HepG2 (cell line): Measurements from ENCODE around the gene CST4. TPM values are rescaled to one million over a fixed set of nuclear protein-coding genes. Genes with fewer than 3 reads are reported as not detected.

Experiments
- CBX2 ChIP-seq, 2 experiments: fragments of 200-600 bp in 1 of 2; sonication (generic); formaldehyde crosslinking in 1 of 2; IDR thresholded peaks; 2 replicates each; pipeline versions ENCODE4 v1.7.0 to v1.8.1; 2018 to 2022; ENCODE audit warnings: low read depth in 2 of 2, low read length in 1 of 2, mild to moderate bottlenecking in 1 of 2, missing genetic modification reagents in 1 of 2
- FOXC1 ChIP-seq: sonication (generic); formaldehyde crosslinking; IDR thresholded peaks from 2 replicates; pipeline ENCODE4 v1.8.0; 2022; ENCODE audit warnings: mild to moderate bottlenecking, missing genetic modification reagents, borderline replicate concordance
- GTF2F1 ChIP-seq: fragments of 150-350 bp; IDR thresholded peaks from 2 replicates; pipeline ENCODE4 v1.6.1; 2014; ENCODE audit warnings: low read length
- KLF12 ChIP-seq: sonication (generic); formaldehyde crosslinking; IDR thresholded peaks from 2 replicates; pipeline ENCODE4 v1.4.0; 2020; ENCODE audit warnings: missing genetic modification reagents, borderline replicate concordance
- MXI1 ChIP-seq: IDR thresholded peaks from 3 replicates; pipeline ENCODE4 v1.6.1; 2012; ENCODE audit warnings: low read depth, low read length, inconsistent platforms, borderline replicate concordance
- PHF21A ChIP-seq: sonication (generic); formaldehyde crosslinking; IDR thresholded peaks from 2 replicates; pipeline ENCODE4 v1.5.0; 2020; ENCODE audit warnings: mild to moderate bottlenecking, missing genetic modification reagents
- ZBTB21 ChIP-seq: sonication (generic); formaldehyde crosslinking; IDR thresholded peaks from 2 replicates; pipeline ENCODE4 v1.4.0; 2020; ENCODE audit warnings: missing genetic modification reagents
- ZBTB34 ChIP-seq: sonication (generic); formaldehyde crosslinking; IDR thresholded peaks from 2 replicates; pipeline ENCODE4 v1.8.0; 2022; ENCODE audit warnings: mild to moderate bottlenecking, missing genetic modification reagents
- ZBTB40 ChIP-seq, 2 experiments: fragments of 450-650 bp in 1 of 2; sonication (generic) in 1 of 2; formaldehyde crosslinking in 1 of 2; IDR thresholded peaks; 2 replicates each; pipeline versions ENCODE4 v1.6.1 to v1.8.0; 2016 to 2022; ENCODE audit warnings: antibody characterized with exemption in 1 of 2, mild to moderate bottlenecking in 1 of 2, missing genetic modification reagents in 1 of 2
- ZFAT ChIP-seq: sonication (generic); formaldehyde crosslinking; conservative IDR thresholded peaks from 2 replicates; pipeline ENCODE4 v1.8.1; 2023; ENCODE audit warnings: missing genetic modification reagents, inconsistent platforms
- ZNF737 ChIP-seq: sonication (generic); formaldehyde crosslinking; IDR thresholded peaks from 2 replicates; pipeline ENCODE4 v1.5.0; 2020; ENCODE audit warnings: missing genetic modification reagents, mild to moderate bottlenecking, borderline replicate concordance
- polyA plus RNA-seq, 8 experiments: library from polyadenylated mRNA; depleted of rRNA in 3 of 8; stranded (reverse) in 7 of 8; unstranded in 1 of 8; fragments of >200 nt; fragmentation: Illumina TruSeq in 4 of 8; extraction: Trizol in 4 of 8; gene quantifications; 2 replicates each; pipeline versions ENCODE4 v1.2.1 to v1.2.3, GENCODE V29; 2011 to 2016; ENCODE audit warnings: low read depth in 4 of 8, missing spikeins in 1 of 8, mixed read lengths in 1 of 8; ENCODE audit not compliant: insufficient read depth in 1 of 8
- total RNA-seq, 5 experiments: library from RNA; depleted of rRNA; stranded (reverse); fragments of >200 nt; fragmentation: Illumina TruSeq; extraction: Trizol; gene quantifications; 2 replicates each; pipeline ENCODE4 v1.2.3, GENCODE V29; 2016; ENCODE audit warnings: low read depth in 1 of 5
- TF ChIP-seq, protein P1 (sequence below): sonication (generic); formaldehyde crosslinking; conservative IDR thresholded peaks from 2 replicates; pipeline ENCODE4 v1.4.0; 2020; ENCODE audit warnings: missing genetic modification reagents

The CST4 gene
- total and polyA plus RNA-seq, 2 of the 13 experiments (the other 11 are each of a cell fraction or from before 2014, with no cell fraction given), result not detected

GRCh38 chr20:23637282-23638221, 51.3 kb downstream of the CST4 start, which contains the start of gene CST3 (continued):
- TF ChIP-seq GTF2F1 (peak; percentile 92), ZFAT (CRISPR knock-in tag) (peak; percentile 75; the same call in 1 of the 2 replicates), PHF21A (CRISPR knock-in tag) (peak; percentile 79; the same call in 1 of the 2 replicates), ZBTB40 (IDR thresholded peaks at IDR 0.05) (no peak), ZBTB40 (CRISPR knock-in tag; IDR thresholded peaks at IDR 0.05) (peak; percentile 83; the same call in 1 of the 2 replicates), ZBTB34 (CRISPR knock-in tag) (peak; percentile 60; the same call in 1 of the 2 replicates), MXI1 (peak; percentile 83; the same call in 2 of the 3 replicates), FOXC1 (CRISPR knock-in tag) (peak; percentile 97), ZBTB21 (CRISPR knock-in tag) (no peak), CBX2 (IDR thresholded peaks at IDR 0.05; ENCODE audit: low read depth, low read length) (no peak), CBX2 (CRISPR knock-in tag; IDR thresholded peaks at IDR 0.05; ENCODE audit: low read depth) (peak; percentile 80; the same call in 1 of the 2 replicates), ZNF737 (CRISPR knock-in tag) (peak; percentile 71; the same call in 1 of the 2 replicates), KLF12 (CRISPR knock-in tag) (peak; percentile 92)
- TF ChIP-seq, protein P1, sequence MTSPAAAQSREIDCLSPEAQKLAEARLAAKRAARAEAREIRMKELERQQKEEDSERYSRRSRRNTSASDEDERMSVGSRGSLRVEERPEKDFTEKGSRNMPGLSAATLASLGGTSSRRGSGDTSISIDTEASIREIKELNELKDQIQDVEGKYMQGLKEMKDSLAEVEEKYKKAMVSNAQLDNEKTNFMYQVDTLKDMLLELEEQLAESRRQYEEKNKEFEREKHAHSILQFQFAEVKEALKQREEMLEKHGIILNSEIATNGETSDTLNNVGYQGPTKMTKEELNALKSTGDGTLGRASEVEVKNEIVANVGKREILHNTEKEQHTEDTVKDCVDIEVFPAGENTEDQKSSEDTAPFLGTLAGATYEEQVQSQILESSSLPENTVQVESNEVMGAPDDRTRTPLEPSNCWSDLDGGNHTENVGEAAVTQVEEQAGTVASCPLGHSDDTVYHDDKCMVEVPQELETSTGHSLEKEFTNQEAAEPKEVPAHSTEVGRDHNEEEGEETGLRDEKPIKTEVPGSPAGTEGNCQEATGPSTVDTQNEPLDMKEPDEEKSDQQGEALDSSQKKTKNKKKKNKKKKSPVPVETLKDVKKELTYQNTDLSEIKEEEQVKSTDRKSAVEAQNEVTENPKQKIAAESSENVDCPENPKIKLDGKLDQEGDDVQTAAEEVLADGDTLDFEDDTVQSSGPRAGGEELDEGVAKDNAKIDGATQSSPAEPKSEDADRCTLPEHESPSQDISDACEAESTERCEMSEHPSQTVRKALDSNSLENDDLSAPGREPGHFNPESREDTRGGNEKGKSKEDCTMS (CRISPR knock-in tag), result 0 out of 2 replicates have a peak, but pooled peaks have one; percentile 29
